GM18861 (cell line): ENCODE measurements around the gene SMYD5.

Experiments used
- ATAC-seq: cut with Tn5 transposase; IDR thresholded peaks from one replicate; pipeline ENCODE4 v1.9.1; 2021; ENCODE audit not compliant: unreplicated experiment

The SMYD5 gene

GRCh38 chr2:73237168-73237567, 23.1 kb downstream of the SMYD5 start:
- ATAC-seq, result no peak

GRCh38 chr2:73238149-73238548, 24.1 kb downstream of the SMYD5 start:
- no peak for ATAC-seq

- ATAC-seq, result no peak
These were observed 24.9 kb downstream of the SMYD5 start for GRCh38 chr2:73238976-73239375.

GRCh38 chr2:73239776-73240175, 25.7 kb downstream of the SMYD5 start:
- no peak for ATAC-seq

GRCh38 chr2:73243884-73244570, 30.0 kb downstream of the SMYD5 start:
- ATAC-seq, result no peak

GRCh38 chr2:73244580-73244979, 30.5 kb downstream of the SMYD5 start:
- no peak for ATAC-seq

- ATAC-seq, result no peak
These were observed 32.8 kb downstream of the SMYD5 start for GRCh38 chr2:73246850-73247249.

GRCh38 chr2:73249636-73250035, 35.6 kb downstream of the SMYD5 start:
- ATAC-seq, result no peak

GRCh38 chr2:73250872-73251846, 37.1 kb downstream of the SMYD5 start:
- no peak for ATAC-seq

- ATAC-seq, result no peak
These were observed 38.4 kb downstream of the SMYD5 start for GRCh38 chr2:73252238-73253027.

- no peak for ATAC-seq
These were observed 39.4 kb downstream of the SMYD5 start for GRCh38 chr2:73253400-73253799.

- ATAC-seq, result no peak
These were observed 39.9 kb downstream of the SMYD5 start for GRCh38 chr2:73253901-73254300.

GRCh38 chr2:73254343-73255006, 40.4 kb downstream of the SMYD5 start:
- ATAC-seq, result no peak

- ATAC-seq, result no peak
These were observed 41.1 kb downstream of the SMYD5 start for GRCh38 chr2:73255007-73255644.

- ATAC-seq, result no peak
These were observed 42.0 kb downstream of the SMYD5 start for GRCh38 chr2:73255907-73256617.

GRCh38 chr2:73256618-73256922, 42.5 kb downstream of the SMYD5 start:
- ATAC-seq, result no peak

GRCh38 chr2:73257021-73257420, 43.0 kb downstream of the SMYD5 start:
- no peak for ATAC-seq

- ATAC-seq, result no peak
These were observed 43.5 kb downstream of the SMYD5 start for GRCh38 chr2:73257425-73258125.

- no peak for ATAC-seq
These were observed 44.3 kb downstream of the SMYD5 start for GRCh38 chr2:73258186-73258912.
